ENCODE measurements around the gene SGCD.

SGCD gene

GRCh38 chr5:156584871-156585270, 257.9 kb downstream of the SGCD start:
- H3K9me3 ChIP-seq (ENCODE audit: control insufficient read depth, low read length): peaks cover 4% of the 10 kb centered on the region
- peak; percentile 15 for DNase-seq (ENCODE audit: low read depth)
- H3K36me3 ChIP-seq (ENCODE audit: control insufficient read depth, insufficient read depth, low read length, severe bottlenecking): peaks cover under 1% of the 10 kb centered on the region
- no peaks in the 10 kb centered on the region for H3K27me3 ChIP-seq (replicated peaks; ENCODE audit: control insufficient read depth, insufficient read depth, low read length)
- H3K9ac ChIP-seq (ENCODE audit: low read length): no peak overlapping the region
- H3K4me1 ChIP-seq (ENCODE audit: control insufficient read depth, insufficient read depth, low read length): peaks cover 5% of the 10 kb centered on the region
- H3K4me3 ChIP-seq (ENCODE audit: low read length): no peak overlapping the region

- H3K9me3 ChIP-seq (ENCODE audit: control insufficient read depth, low read length): no peaks in the 10 kb centered on the region
- H3K9ac ChIP-seq (ENCODE audit: low read length): no peak overlapping the region
- H3K4me3 ChIP-seq (ENCODE audit: low read length): no peak overlapping the region
- no peak for DNase-seq (ENCODE audit: low read depth)
- no peaks in the 10 kb centered on the region for H3K27me3 ChIP-seq (replicated peaks; ENCODE audit: control insufficient read depth, insufficient read depth, low read length)
- H3K4me1 ChIP-seq (ENCODE audit: control insufficient read depth, insufficient read depth, low read length): peaks cover 5% of the 10 kb centered on the region
- H3K36me3 ChIP-seq (ENCODE audit: control insufficient read depth, insufficient read depth, low read length, severe bottlenecking): peaks cover 4% of the 10 kb centered on the region
Measured at GRCh38 chr5:156585999-156586398, 259.0 kb downstream of the SGCD start.

DNA sequence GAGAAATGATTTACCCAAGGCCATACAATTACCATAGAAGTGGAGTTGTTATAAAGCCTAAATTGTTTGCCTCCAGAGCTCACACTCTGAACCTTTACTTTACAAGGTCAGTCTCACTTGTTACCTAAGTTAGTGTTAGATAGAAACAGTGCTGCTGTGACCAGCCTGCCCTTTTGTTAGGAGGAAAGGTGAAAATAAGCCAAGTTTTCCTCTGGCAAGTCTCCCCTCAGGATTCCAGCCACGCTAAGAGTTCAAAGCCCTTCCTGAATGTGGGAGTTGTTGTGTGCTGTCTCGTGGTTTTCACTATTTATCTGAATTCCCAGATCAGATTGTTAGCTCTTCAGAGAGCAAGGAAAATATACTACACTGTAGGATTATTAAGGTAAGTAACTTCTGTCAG, 260.0 kb downstream of the SGCD start:
- Histone ChIP-seq H3K9me3 (ENCODE audit: control insufficient read depth, low read length) (no peaks in the 10 kb centered on the region), H3K36me3 (ENCODE audit: control insufficient read depth, insufficient read depth, low read length, severe bottlenecking) (peaks cover 4% of the 10 kb centered on the region), H3K4me1 (ENCODE audit: control insufficient read depth, insufficient read depth, low read length) (peaks cover 5% of the 10 kb centered on the region), H3K9ac (ENCODE audit: low read length) (no peak overlapping the region), H3K27me3 (replicated peaks; ENCODE audit: control insufficient read depth, insufficient read depth, low read length) (no peaks in the 10 kb centered on the region), H3K4me3 (ENCODE audit: low read length) (no peak overlapping the region)
- no peak for DNase-seq (ENCODE audit: low read depth)

- Histone ChIP-seq H3K9me3 (ENCODE audit: control insufficient read depth, low read length) (no peaks in the 10 kb centered on the region), H3K4me1 (ENCODE audit: control insufficient read depth, insufficient read depth, low read length) (peaks cover 5% of the 10 kb centered on the region), H3K4me3 (ENCODE audit: low read length) (no peak overlapping the region), H3K9ac (ENCODE audit: low read length) (no peak overlapping the region), H3K27me3 (replicated peaks; ENCODE audit: control insufficient read depth, insufficient read depth, low read length) (no peaks in the 10 kb centered on the region), H3K36me3 (ENCODE audit: control insufficient read depth, insufficient read depth, low read length, severe bottlenecking) (peaks cover 7% of the 10 kb centered on the region)
- peak; percentile 18 for DNase-seq (ENCODE audit: low read depth)
Measured at GRCh38 chr5:156588306-156588705, 261.3 kb downstream of the SGCD start.

GRCh38 chr5:156589104-156589945, 262.4 kb downstream of the SGCD start:
- Histone ChIP-seq H3K4me3 (ENCODE audit: low read length) (no peak overlapping the region), H3K9me3 (ENCODE audit: control insufficient read depth, low read length) (no peaks in the 10 kb centered on the region), H3K36me3 (ENCODE audit: control insufficient read depth, insufficient read depth, low read length, severe bottlenecking) (peaks cover 7% of the 10 kb centered on the region), H3K4me1 (ENCODE audit: control insufficient read depth, insufficient read depth, low read length) (peaks cover 5% of the 10 kb centered on the region), H3K9ac (ENCODE audit: low read length) (no peak overlapping the region), H3K27me3 (replicated peaks; ENCODE audit: control insufficient read depth, insufficient read depth, low read length) (no peaks in the 10 kb centered on the region)
- no peak for DNase-seq (ENCODE audit: low read depth)

DNA sequence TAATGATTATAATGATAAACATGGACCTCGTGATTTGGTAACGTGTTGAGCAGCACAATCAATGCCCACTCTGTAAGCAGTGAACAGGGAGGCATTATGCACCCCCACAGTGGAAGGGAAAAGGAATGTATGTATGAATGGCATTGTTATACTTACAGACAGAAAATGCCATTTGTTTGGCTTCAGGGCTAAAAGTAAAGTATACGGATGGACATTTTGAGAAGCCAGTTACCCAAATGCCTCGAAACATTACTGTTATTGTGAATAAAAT, 262.9 kb downstream of the SGCD start:
- DNase-seq (ENCODE audit: low read depth): no peak
- H3K9ac ChIP-seq (ENCODE audit: low read length): no peak overlapping the region
- no peaks in the 10 kb centered on the region for H3K9me3 ChIP-seq (ENCODE audit: control insufficient read depth, low read length)
- peaks cover 5% of the 10 kb centered on the region for H3K4me1 ChIP-seq (ENCODE audit: control insufficient read depth, insufficient read depth, low read length)
- H3K4me3 ChIP-seq (ENCODE audit: low read length): no peak overlapping the region
- peaks cover 7% of the 10 kb centered on the region for H3K36me3 ChIP-seq (ENCODE audit: control insufficient read depth, insufficient read depth, low read length, severe bottlenecking)
- no peaks in the 10 kb centered on the region for H3K27me3 ChIP-seq (replicated peaks; ENCODE audit: control insufficient read depth, insufficient read depth, low read length)

GRCh38 chr5:156590978-156591377, 264.0 kb downstream of the SGCD start:
- no peak overlapping the region for H3K4me3 ChIP-seq (ENCODE audit: low read length)
- H3K27me3 ChIP-seq (replicated peaks; ENCODE audit: control insufficient read depth, insufficient read depth, low read length): no peaks in the 10 kb centered on the region
- H3K4me1 ChIP-seq (ENCODE audit: control insufficient read depth, insufficient read depth, low read length): peaks cover 9% of the 10 kb centered on the region
- DNase-seq (ENCODE audit: low read depth): no peak
- peaks cover 7% of the 10 kb centered on the region for H3K36me3 ChIP-seq (ENCODE audit: control insufficient read depth, insufficient read depth, low read length, severe bottlenecking)
- no peak overlapping the region for H3K9ac ChIP-seq (ENCODE audit: low read length)
- H3K9me3 ChIP-seq (ENCODE audit: control insufficient read depth, low read length): no peaks in the 10 kb centered on the region

GRCh38 chr5:156591631-156592030, 264.7 kb downstream of the SGCD start:
- Histone ChIP-seq H3K9ac (ENCODE audit: low read length) (no peak overlapping the region), H3K27me3 (replicated peaks; ENCODE audit: control insufficient read depth, insufficient read depth, low read length) (no peaks in the 10 kb centered on the region), H3K36me3 (ENCODE audit: control insufficient read depth, insufficient read depth, low read length, severe bottlenecking) (peaks cover 7% of the 10 kb centered on the region), H3K4me1 (ENCODE audit: control insufficient read depth, insufficient read depth, low read length) (peaks cover 9% of the 10 kb centered on the region), H3K4me3 (ENCODE audit: low read length) (no peak overlapping the region), H3K9me3 (ENCODE audit: control insufficient read depth, low read length) (no peaks in the 10 kb centered on the region)
- DNase-seq (ENCODE audit: low read depth): no peak

DNA sequence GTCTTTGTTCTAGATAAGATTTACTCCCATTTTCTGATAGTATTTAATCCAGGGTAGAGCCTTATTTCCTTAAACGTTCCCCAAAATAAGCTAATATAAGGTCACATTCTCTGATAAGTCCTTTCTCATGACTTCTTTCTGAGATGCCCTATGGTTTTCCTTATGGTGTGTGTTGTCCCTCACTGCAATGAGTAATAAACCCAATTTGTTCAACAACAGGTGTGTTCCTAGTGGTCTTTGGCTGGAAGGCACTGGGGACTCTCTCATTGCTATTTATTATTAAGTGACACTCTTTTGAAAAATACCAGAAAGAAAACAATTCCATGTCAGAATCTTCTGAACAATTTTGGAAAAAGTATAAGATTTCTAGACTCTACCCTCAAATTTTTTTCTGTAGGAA, 266.6 kb downstream of the SGCD start:
- Histone ChIP-seq H3K36me3 (ENCODE audit: control insufficient read depth, insufficient read depth, low read length, severe bottlenecking) (peaks cover 7% of the 10 kb centered on the region), H3K9me3 (ENCODE audit: control insufficient read depth, low read length) (no peaks in the 10 kb centered on the region), H3K4me3 (ENCODE audit: low read length) (no peak overlapping the region), H3K27me3 (replicated peaks; ENCODE audit: control insufficient read depth, insufficient read depth, low read length) (no peaks in the 10 kb centered on the region), H3K4me1 (ENCODE audit: control insufficient read depth, insufficient read depth, low read length) (peaks cover 9% of the 10 kb centered on the region), H3K9ac (ENCODE audit: low read length) (no peak overlapping the region)
- DNase-seq (ENCODE audit: low read depth): no peak

GRCh38 chr5:156594406-156594805, 267.4 kb downstream of the SGCD start:
- no peaks in the 10 kb centered on the region for H3K27me3 ChIP-seq (replicated peaks; ENCODE audit: control insufficient read depth, insufficient read depth, low read length)
- H3K4me3 ChIP-seq (ENCODE audit: low read length): no peak overlapping the region
- H3K36me3 ChIP-seq (ENCODE audit: control insufficient read depth, insufficient read depth, low read length, severe bottlenecking): peaks cover 7% of the 10 kb centered on the region
- no peak for DNase-seq (ENCODE audit: low read depth)
- no peak overlapping the region for H3K9ac ChIP-seq (ENCODE audit: low read length)
- no peaks in the 10 kb centered on the region for H3K9me3 ChIP-seq (ENCODE audit: control insufficient read depth, low read length)
- peaks cover 9% of the 10 kb centered on the region for H3K4me1 ChIP-seq (ENCODE audit: control insufficient read depth, insufficient read depth, low read length)

GRCh38 chr5:156595132-156595787, 268.3 kb downstream of the SGCD start:
- Histone ChIP-seq H3K4me1 (ENCODE audit: control insufficient read depth, insufficient read depth, low read length) (peaks cover 9% of the 10 kb centered on the region), H3K9me3 (ENCODE audit: control insufficient read depth, low read length) (no peaks in the 10 kb centered on the region), H3K9ac (ENCODE audit: low read length) (no peak overlapping the region), H3K36me3 (ENCODE audit: control insufficient read depth, insufficient read depth, low read length, severe bottlenecking) (peaks cover 3% of the 10 kb centered on the region), H3K27me3 (replicated peaks; ENCODE audit: control insufficient read depth, insufficient read depth, low read length) (no peaks in the 10 kb centered on the region), H3K4me3 (ENCODE audit: low read length) (no peak overlapping the region)
- DNase-seq (ENCODE audit: low read depth): peak; percentile 3

Data from adipocyte (in vitro differentiated cells).